ENCODE results near the gene SPEG.

The SPEG gene

GRCh38 chr2:219498280-219499057 lies 63.8 kb downstream of the SPEG start, which contains the start of gene GMPPA:
Gene GMPPA (plus strand): TSS chr2:219498891. CDS start chr2:219499976, 1,085 bp downstream.
- DNase-seq: peak; percentile 99

GRCh38 chr2:219499058-219499307 lies 64.3 kb downstream of the SPEG start:
- no peak for DNase-seq

- DNase-seq: no peak
Observed at GRCh38 chr2:219499555-219499954, 64.9 kb downstream of the SPEG start.

GRCh38 chr2:219500135-219500534 lies 65.5 kb downstream of the SPEG start:
- DNase-seq: peak; percentile 15

GRCh38 chr2:219501849-219502248 lies 67.2 kb downstream of the SPEG start:
- DNase-seq: no peak

- DNase-seq: no peak
Observed at GRCh38 chr2:219502618-219503017, 68.0 kb downstream of the SPEG start.

GRCh38 chr2:219505585-219505984 lies 70.9 kb downstream of the SPEG start:
- DNase-seq: no peak

GRCh38 chr2:219506153-219506801 lies 71.6 kb downstream of the SPEG start:
- no peak for DNase-seq

- no peak for DNase-seq
Observed at GRCh38 chr2:219506802-219507526, 72.3 kb downstream of the SPEG start.

GRCh38 chr2:219507581-219508443 lies 73.2 kb downstream of the SPEG start:
- DNase-seq: no peak

- DNase-seq: no peak
Observed at GRCh38 chr2:219508444-219508734, 73.7 kb downstream of the SPEG start.

- no peak for DNase-seq
Observed at GRCh38 chr2:219508971-219509779, 74.5 kb downstream of the SPEG start.

- peak; percentile 49 for DNase-seq
Observed at GRCh38 chr2:219509780-219510511, 75.3 kb downstream of the SPEG start.

- DNase-seq: no peak
Observed at GRCh38 chr2:219510512-219511135, 76.0 kb downstream of the SPEG start.

GRCh38 chr2:219511547-219512325 lies 77.1 kb downstream of the SPEG start:
- DNase-seq: no peak

- DNase-seq: no peak
Observed at GRCh38 chr2:219512524-219513216, 78.0 kb downstream of the SPEG start.

- no peak for DNase-seq
Observed at GRCh38 chr2:219513787-219514186, 79.1 kb downstream of the SPEG start.

- no peak for DNase-seq
Observed at GRCh38 chr2:219514196-219514761, 79.6 kb downstream of the SPEG start, which contains the start of gene ASIC4. Gene ASIC4 (plus strand): TSS chr2:219514482. CDS start chr2:219514725, 243 bp downstream.

GRCh38 chr2:219514836-219515235 lies 80.2 kb downstream of the SPEG start:
- no peak for DNase-seq
